Endothelial cell of umbilical vein (primary cell): ENCODE results near the gene PRXL2A. TPM values are rescaled to one million over a fixed set of nuclear protein-coding genes. Genes with fewer than 3 reads are reported as not detected.

Experiments
- BruUV-seq: library from RNA; stranded (reverse); fragments of 400-500 nt; replicated peaks from 2 replicates; lab custom pipeline; 2021; lab: Mats Ljungman, UMichigan
- CTCF ChIA-PET: fragments of 300-600, 350-600 bp; sonication (Branson Sonifier 250); formaldehyde crosslinking; loops from one replicate; lab custom pipeline; 2021; ENCODE audit warnings: antibody characterized with exemption, inconsistent platforms; lab: Charles Lee
- POLR2A ChIA-PET: fragments of 300-600, 350-600 bp; sonication (Branson Sonifier 250); formaldehyde crosslinking; loops from one replicate; lab custom pipeline; 2021; ENCODE audit warnings: antibody characterized with exemption, inconsistent platforms; lab: Charles Lee
- DNase-seq: peaks from one replicate; pipeline ENCODE4 v3.0.0-alpha.2; 2011; ENCODE audit warnings: low read depth, low spot score
- FAIRE-seq: peaks from 2 replicates; lab custom pipeline; 2011; peaks lifted over from hg19 to GRCh38; lab: Jason Lieb, UNC
- H2AFZ ChIP-seq: 2 replicates; pipeline ENCODE4 v1.6.0; 2012; ENCODE audit warnings: low read depth, low read length, control low read depth, inconsistent platforms
- H3K27ac ChIP-seq: 2 replicates; pipeline ENCODE4 v1.5.1; 2011; ENCODE audit warnings: low read depth, mild to moderate bottlenecking, control low read depth, low read length, moderate library complexity; ENCODE audit not compliant: insufficient read depth
- H3K27me3 ChIP-seq, 2 experiments: 2 replicates each; pipeline versions ENCODE4 v1.6.0 to v1.6.1; 2011; ENCODE audit warnings: low read length in 2 of 2, mixed read lengths in 1 of 2; ENCODE audit not compliant: control insufficient read depth in 2 of 2, insufficient read depth in 2 of 2
- H3K36me3 ChIP-seq, 2 experiments: 2 replicates in 1 of 2; 3 replicates in 1 of 2; pipeline ENCODE4 v1.5.1; 2011; ENCODE audit warnings: low read length in 2 of 2, mild to moderate bottlenecking in 1 of 2, moderate library complexity in 1 of 2; ENCODE audit not compliant: control insufficient read depth in 2 of 2, insufficient read depth in 2 of 2; ENCODE audit errors: extremely low read depth in 1 of 2
- H3K4me1 ChIP-seq: 3 replicates; pipeline ENCODE4 v1.5.1; 2011; ENCODE audit warnings: mild to moderate bottlenecking, low read length; ENCODE audit not compliant: control insufficient read depth, insufficient read depth; ENCODE audit errors: extremely low read depth
- H3K4me2 ChIP-seq: 2 replicates; pipeline ENCODE4 v1.6.1; 2011; ENCODE audit warnings: low read length, control low read depth, mixed read lengths; ENCODE audit not compliant: insufficient read depth
- H3K4me3 ChIP-seq, 3 experiments: fragments of 200-600 bp in 1 of 3; sonication (generic), shearing (Covaris generic) in 1 of 3; replicated peaks in 1 of 3; 2 replicates each; pipeline ENCODE4 v1.5.1; 2011 to 2016; ENCODE audit warnings: control low read depth in 3 of 3, low read length in 3 of 3, mild to moderate bottlenecking in 2 of 3, inconsistent platforms in 1 of 3, low read depth in 1 of 3, moderate library complexity in 1 of 3; ENCODE audit not compliant: insufficient read depth in 1 of 3
- H3K79me2 ChIP-seq: 2 replicates; pipeline ENCODE4 v1.6.0; 2012; ENCODE audit warnings: low read length, inconsistent platforms; ENCODE audit not compliant: control insufficient read depth, insufficient read depth
- H3K9ac ChIP-seq: replicated peaks from 2 replicates; pipeline ENCODE3; 2011; ENCODE audit warnings: low read length, control low read depth; ENCODE audit not compliant: insufficient read depth; ENCODE audit errors: extremely low read depth
- H3K9me1 ChIP-seq: replicated peaks from 3 replicates; pipeline ENCODE4 v1.6.0; 2011; ENCODE audit warnings: mild to moderate bottlenecking, low read length; ENCODE audit not compliant: control insufficient read depth, insufficient read depth; ENCODE audit errors: extremely low read depth
- H3K9me3 ChIP-seq: replicated peaks from 2 replicates; pipeline ENCODE4 v1.5.1; 2012; ENCODE audit warnings: low read length, inconsistent platforms; ENCODE audit not compliant: control insufficient read depth, insufficient read depth
- H4K20me1 ChIP-seq: replicated peaks from 2 replicates; pipeline ENCODE3; 2011; ENCODE audit warnings: mild to moderate bottlenecking, low read length; ENCODE audit not compliant: control insufficient read depth, insufficient read depth; ENCODE audit errors: extremely low read depth
- EZH2 ChIP-seq: IDR thresholded peaks from 2 replicates; pipeline ENCODE4 v1.6.1; 2012; ENCODE audit warnings: borderline replicate concordance, low read depth, mild to moderate bottlenecking, moderate library complexity, low read length, inconsistent platforms; ENCODE audit not compliant: severe bottlenecking
- FOS ChIP-seq: IDR thresholded peaks from 2 replicates; pipeline ENCODE4 v1.6.1; 2011; ENCODE audit warnings: mild to moderate bottlenecking, low read length, moderate library complexity, borderline replicate concordance; ENCODE audit not compliant: insufficient read depth
- GATA2 ChIP-seq: IDR thresholded peaks from 2 replicates; pipeline ENCODE4 v1.7.0; 2011; ENCODE audit warnings: low read depth, mild to moderate bottlenecking, moderate library complexity, mixed read lengths, low read length; ENCODE audit not compliant: insufficient read length, insufficient read depth
- JUN ChIP-seq: IDR thresholded peaks from 2 replicates; pipeline ENCODE4 v1.6.1; 2011; ENCODE audit warnings: borderline replicate concordance, low read depth; ENCODE audit not compliant: insufficient read length, insufficient read depth
- MYC ChIP-seq: IDR thresholded peaks from one replicate; pipeline ENCODE4 v1.6.1; 2011; ENCODE audit warnings: mild to moderate bottlenecking, low read depth, low read length
- POLR2A ChIP-seq: IDR thresholded peaks from 2 replicates; pipeline ENCODE4 v1.6.1; 2012; ENCODE audit warnings: low read depth, mild to moderate bottlenecking, control low read depth, low read length
- POLR2AphosphoS5 ChIP-seq: IDR thresholded peaks from 2 replicates; pipeline ENCODE4 v1.6.1; 2012; ENCODE audit warnings: low read depth, mild to moderate bottlenecking, control low read depth, low read length, moderate library complexity; ENCODE audit not compliant: insufficient read depth
- dilution Hi-C: fragments of 300-500 bp; cut with MboI; formaldehyde crosslinking; loops from one replicate; pipeline ENCODE4 v1.15.0; 2019; ENCODE audit warnings: low sequenced_read_pairs; ENCODE audit not compliant: extremely low pct_ligation_motif_present
- intact Hi-C: fragments of 100-400 bp; cut with micrococcal nuclease; formaldehyde crosslinking; loops from one replicate; pipeline ENCODE4 v1.10.0; 2022
- polyA plus RNA-seq, 4 experiments: library from polyadenylated mRNA; depleted of rRNA in 3 of 4; stranded (reverse) in 3 of 4; unstranded in 1 of 4; fragments of >200 nt; gene quantifications; 2 replicates each; pipeline versions ENCODE4 v1.2.1 to v1.2.3, GENCODE V29; 2011 to 2012; ENCODE audit warnings: missing spikeins in 1 of 4
- total RNA-seq: library from RNA; stranded (reverse); gene quantifications from 2 replicates; pipeline ENCODE4 v1.2.3, GENCODE V29; 2021
- TF ChIP-seq, protein P1 (sequence below): IDR thresholded peaks from 2 replicates; pipeline ENCODE4 v1.6.1; 2011; ENCODE audit not compliant: insufficient read depth, insufficient read length
- TF ChIP-seq, protein P2 (sequence below), 2 donors: IDR thresholded peaks; 1 replicate in 1 of 2; 2 replicates in 1 of 2; pipeline ENCODE4 v1.5.1; 2011; ENCODE audit warnings: low read length in 2 of 2, mild to moderate bottlenecking in 2 of 2, moderate library complexity in 2 of 2, control low read depth in 1 of 2, inconsistent platforms in 1 of 2, low read depth in 1 of 2; ENCODE audit not compliant: insufficient read depth in 1 of 2; ENCODE audit errors: extremely low read depth in 1 of 2

PRXL2A gene
- total and polyA plus RNA-seq, 2 donors (not counting 3 experiments of a cell fraction or from before 2014, with no cell fraction given) = 113 to 321 TPM

DNA sequence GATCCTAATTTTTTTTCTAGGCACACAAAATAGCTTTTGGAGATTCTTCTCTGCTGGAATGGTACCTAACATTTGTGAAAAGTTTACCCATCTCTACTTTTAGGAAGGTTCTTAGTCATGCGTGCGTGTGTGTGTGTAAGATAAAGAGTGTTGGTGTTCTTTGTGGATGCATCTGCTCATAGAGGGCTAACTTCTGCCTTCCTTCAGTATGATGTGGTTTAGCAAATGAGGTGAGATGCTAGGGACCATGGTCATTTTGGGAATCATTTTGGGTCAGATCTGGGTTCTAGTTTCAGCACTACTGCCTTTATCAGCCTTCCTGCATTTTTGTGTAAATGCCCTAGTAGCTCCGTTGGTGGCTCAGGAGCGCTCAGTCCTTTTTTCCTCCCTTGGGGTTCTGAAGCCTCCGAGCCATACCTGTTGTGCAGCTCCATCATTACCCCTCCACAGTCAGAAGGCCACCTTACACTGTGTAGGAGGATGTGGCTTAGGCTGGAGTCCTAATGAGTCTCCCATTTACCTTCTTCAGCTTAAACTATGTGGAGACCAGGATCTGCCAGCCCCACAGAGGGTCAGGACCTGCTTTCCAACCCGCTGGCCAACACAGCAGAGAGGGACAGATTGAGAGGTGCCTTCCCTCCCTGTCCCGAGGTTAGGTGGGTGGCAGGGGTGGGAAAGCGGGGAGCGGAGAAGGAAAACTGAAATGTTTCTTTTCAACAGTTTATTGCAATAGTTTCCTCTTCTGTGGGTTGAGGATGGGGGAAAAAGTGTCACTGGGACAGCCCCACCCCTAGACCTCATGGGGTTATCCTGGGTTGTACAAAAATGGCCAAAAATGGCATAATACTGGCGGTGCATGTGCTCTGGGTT is 77.0 kb downstream of the PRXL2A start:
- BruUV-seq = no TSS peak
- TF ChIP-seq, protein P1, sequence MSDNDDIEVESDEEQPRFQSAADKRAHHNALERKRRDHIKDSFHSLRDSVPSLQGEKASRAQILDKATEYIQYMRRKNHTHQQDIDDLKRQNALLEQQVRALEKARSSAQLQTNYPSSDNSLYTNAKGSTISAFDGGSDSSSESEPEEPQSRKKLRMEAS = no peak
- TF ChIP-seq POLR2A (no peak), GATA2 (no peak), POLR2AphosphoS5 (no peak), MYC (no peak), FOS (no peak), JUN (no peak), EZH2 (no peak)
- TF ChIP-seq, protein P2, sequence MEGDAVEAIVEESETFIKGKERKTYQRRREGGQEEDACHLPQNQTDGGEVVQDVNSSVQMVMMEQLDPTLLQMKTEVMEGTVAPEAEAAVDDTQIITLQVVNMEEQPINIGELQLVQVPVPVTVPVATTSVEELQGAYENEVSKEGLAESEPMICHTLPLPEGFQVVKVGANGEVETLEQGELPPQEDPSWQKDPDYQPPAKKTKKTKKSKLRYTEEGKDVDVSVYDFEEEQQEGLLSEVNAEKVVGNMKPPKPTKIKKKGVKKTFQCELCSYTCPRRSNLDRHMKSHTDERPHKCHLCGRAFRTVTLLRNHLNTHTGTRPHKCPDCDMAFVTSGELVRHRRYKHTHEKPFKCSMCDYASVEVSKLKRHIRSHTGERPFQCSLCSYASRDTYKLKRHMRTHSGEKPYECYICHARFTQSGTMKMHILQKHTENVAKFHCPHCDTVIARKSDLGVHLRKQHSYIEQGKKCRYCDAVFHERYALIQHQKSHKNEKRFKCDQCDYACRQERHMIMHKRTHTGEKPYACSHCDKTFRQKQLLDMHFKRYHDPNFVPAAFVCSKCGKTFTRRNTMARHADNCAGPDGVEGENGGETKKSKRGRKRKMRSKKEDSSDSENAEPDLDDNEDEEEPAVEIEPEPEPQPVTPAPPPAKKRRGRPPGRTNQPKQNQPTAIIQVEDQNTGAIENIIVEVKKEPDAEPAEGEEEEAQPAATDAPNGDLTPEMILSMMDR (IDR thresholded peaks at IDR 0.05; ENCODE audit: extremely low read depth in 1 of 2, insufficient read depth in 1 of 2, low read depth in 1 of 2, low read length in 2 of 2) = no peak
- no peaks in the 10 kb centered on the region for H3K9me3 ChIP-seq
- H3K27me3 ChIP-seq = no peaks in the 10 kb centered on the region
- DNase-seq (no peak), FAIRE-seq (no peak)
- peaks cover 100% of the 10 kb centered on the region for H3K79me2 ChIP-seq
- intact Hi-C loops (loop anchor here (1.0 kb wide), 1 partner anchor 12 kb away; no protein-coding TSS in a partner anchor), dilution Hi-C loops (no loop called here)
- H3K27ac ChIP-seq = no peak overlapping the region
- POLR2A ChIA-PET = no interaction called here
- H3K36me3 ChIP-seq = peaks cover 13 to 22% of the 10 kb centered on the region in 2 experiments
- H4K20me1 ChIP-seq = peaks cover 23% of the 10 kb centered on the region
- no peak overlapping the region for H3K4me3 ChIP-seq
- H3K4me2 ChIP-seq = no peak overlapping the region
- H3K4me1 ChIP-seq = peaks cover 35% of the 10 kb centered on the region
- CTCF ChIA-PET = interaction anchor here (1.2 to 2.2 kb wide), 4 partner anchors 11 to 20 kb away, joined by 3 to 13 read pairs (median 10); no protein-coding TSS in a partner anchor
- H3K9ac ChIP-seq = no peak overlapping the region
- no peak overlapping the region for H2AFZ ChIP-seq
- H3K9me1 ChIP-seq = no peaks in the 10 kb centered on the region
